ENCODE results near the gene PNPLA1. TPM values are rescaled to one million over a fixed set of nuclear protein-coding genes. Genes with fewer than 3 reads are reported as not detected.
"Not testable (repeated sequence)": the region's sequence is repeated elsewhere in the genome, so short reads cannot be mapped to it uniquely, and the experiment has no call there.

Gene PNPLA1
- total and polyA plus RNA-seq, 4 experiments from 2014 or later: 0.42 TPM; not detected in 3

GRCh38 chr6:36336208-36336710 lies 66.4 kb downstream of the PNPLA1 start:
- POLR2A ChIA-PET (ENCODE audit: partially characterized antibody): interaction anchor here (0.7 kb wide), 1 partner anchor 309 kb away, joined by 4 read pairs; no protein-coding TSS in a partner anchor
- Mint-ChIP-seq H3K27me3 (peaks cover 27 to 30% of the 10 kb centered on the region in 2 donors), H3K4me3 (no peak overlapping the region), H3K36me3 (no peaks in the 10 kb centered on the region), H3K4me1 (peaks cover 9 to 41% (median 16%) of the 10 kb centered on the region in 4 donors), H3K9me3 (no peaks in the 10 kb centered on the region), H3K27ac (no peak overlapping the region)
- intact Hi-C loops (cut with micrococcal nuclease): no loop called here
- no peak overlapping the region for H3K27ac ChIP-seq (ENCODE audit: low read depth, low read length)
- no peak for DNase-seq
- peaks cover 12% of the 10 kb centered on the region for H3K27me3 ChIP-seq (ENCODE audit: insufficient read depth, low read length)
- no peak overlapping the region for H3K4me3 ChIP-seq (ENCODE audit: low read length in 2 of 2)
- H3K9me3 ChIP-seq (ENCODE audit: control insufficient read depth in 1 of 2, low read length in 2 of 2): no peaks in the 10 kb centered on the region
- no peaks in the 10 kb centered on the region for H3K36me3 ChIP-seq (ENCODE audit: insufficient read depth, low read length)
- CTCF ChIA-PET (ENCODE audit: partially characterized antibody): interaction anchor here (0.9 to 1.2 kb wide), 2 partner anchors 27 to 34 kb away, joined by 3 to 4 read pairs; no protein-coding TSS in a partner anchor
- H3K4me1 ChIP-seq (ENCODE audit: insufficient read depth, low read length): peaks cover 20% of the 10 kb centered on the region

DNA sequence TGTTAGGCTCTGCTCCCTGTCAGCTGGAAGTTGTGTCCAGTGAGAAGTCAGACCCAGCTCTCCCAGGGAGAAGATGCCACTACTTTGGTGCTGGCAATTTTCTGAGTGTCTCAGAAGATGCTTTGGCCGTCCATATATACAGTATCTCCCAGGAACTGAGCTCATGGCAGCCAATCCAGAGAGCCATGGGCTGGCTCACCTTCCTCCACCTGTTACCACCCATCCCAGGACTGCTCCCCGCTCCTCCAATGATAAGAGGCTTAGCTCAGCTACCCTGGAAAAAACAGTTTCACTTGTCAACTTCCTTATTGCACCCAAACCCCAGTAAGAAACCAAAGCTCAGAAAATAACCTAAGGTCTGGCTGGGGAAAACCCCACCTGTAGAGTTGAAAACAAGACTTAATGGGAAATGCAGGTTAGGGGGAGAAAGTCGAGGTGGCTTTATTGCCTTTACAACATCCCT lies 67.0 kb downstream of the PNPLA1 start, which contains the start of gene BNIP5:
TSS of gene BNIP5 (minus strand) at position 110 of the 463 bp plus-strand sequence. CDS start 6,198 bp downstream, outside the sequence.
- Mint-ChIP-seq H3K4me1 (peaks cover 9 to 41% (median 16%) of the 10 kb centered on the region in 4 donors), H3K27ac (peak within 1 kb of the TSS in 6 of 7 donors; percentile 10 to 83 (median 46)), H3K9me3 (no peaks in the 10 kb centered on the region), H3K27me3 (peaks cover 27 to 30% of the 10 kb centered on the region in 2 donors), H3K4me3 (peak within 1 kb of the TSS in 4 of 8 donors; percentile 4 to 51 (median 48)), H3K36me3 (no peaks in the 10 kb centered on the region)
- peaks cover 20% of the 10 kb centered on the region for H3K4me1 ChIP-seq (ENCODE audit: insufficient read depth, low read length)
- no peaks in the 10 kb centered on the region for H3K9me3 ChIP-seq (ENCODE audit: control insufficient read depth in 1 of 2, low read length in 2 of 2)
- H3K27me3 ChIP-seq (ENCODE audit: insufficient read depth, low read length): peaks cover 12% of the 10 kb centered on the region
- H3K36me3 ChIP-seq (ENCODE audit: insufficient read depth, low read length): no peaks in the 10 kb centered on the region
- H3K4me3 ChIP-seq (ENCODE audit: low read length in 2 of 2): no peak within 1 kb of the TSS
- POLR2A ChIA-PET (ENCODE audit: partially characterized antibody): interaction anchor here (0.7 kb wide), 1 partner anchor 310 kb away, joined by 4 read pairs; no protein-coding TSS in a partner anchor
- H3K27ac ChIP-seq (ENCODE audit: low read depth, low read length): no peak within 1 kb of the TSS
- intact Hi-C loops (cut with micrococcal nuclease): no loop called here
- CTCF ChIA-PET (ENCODE audit: partially characterized antibody): interaction anchor here (0.9 to 1.2 kb wide), 3 partner anchors 21 to 35 kb away, joined by 3 to 4 read pairs (median 3); no protein-coding TSS in a partner anchor
- DNase-seq: peak; percentile 8 to 46 (median 19)

- Histone ChIP-seq H3K27me3 (ENCODE audit: insufficient read depth, low read length) (peaks cover 12% of the 10 kb centered on the region), H3K4me1 (ENCODE audit: insufficient read depth, low read length) (peaks cover 20% of the 10 kb centered on the region), H3K9me3 (ENCODE audit: control insufficient read depth in 1 of 2, low read length in 2 of 2) (no peaks in the 10 kb centered on the region), H3K36me3 (ENCODE audit: insufficient read depth, low read length) (no peaks in the 10 kb centered on the region), H3K27ac (ENCODE audit: low read depth, low read length) (no peak overlapping the region), H3K4me3 (ENCODE audit: low read length in 2 of 2) (no peak overlapping the region)
- H3K9me3 Mint-ChIP-seq: no peaks in the 10 kb centered on the region
- intact Hi-C loops (cut with micrococcal nuclease): no loop called here
- peaks cover 9 to 41% (median 14%) of the 10 kb centered on the region in 4 donors for H3K4me1 Mint-ChIP-seq
- POLR2A ChIA-PET (ENCODE audit: partially characterized antibody): no interaction called here
- peak overlapping the region in 1 of 7 donors; percentile 67 for H3K27ac Mint-ChIP-seq
- peaks cover 23 to 24% of the 10 kb centered on the region in 2 donors for H3K27me3 Mint-ChIP-seq
- no peak overlapping the region for H3K4me3 Mint-ChIP-seq
- DNase-seq: no peak
- CTCF ChIA-PET (ENCODE audit: partially characterized antibody): interaction anchor here (0.7 to 1.2 kb wide), 2 partner anchors 20 to 118 kb away, joined by 3 read pairs; no protein-coding TSS in a partner anchor
- no peaks in the 10 kb centered on the region for H3K36me3 Mint-ChIP-seq
These were observed 68.0 kb downstream of the PNPLA1 start for GRCh38 chr6:36337814-36338213.

DNA sequence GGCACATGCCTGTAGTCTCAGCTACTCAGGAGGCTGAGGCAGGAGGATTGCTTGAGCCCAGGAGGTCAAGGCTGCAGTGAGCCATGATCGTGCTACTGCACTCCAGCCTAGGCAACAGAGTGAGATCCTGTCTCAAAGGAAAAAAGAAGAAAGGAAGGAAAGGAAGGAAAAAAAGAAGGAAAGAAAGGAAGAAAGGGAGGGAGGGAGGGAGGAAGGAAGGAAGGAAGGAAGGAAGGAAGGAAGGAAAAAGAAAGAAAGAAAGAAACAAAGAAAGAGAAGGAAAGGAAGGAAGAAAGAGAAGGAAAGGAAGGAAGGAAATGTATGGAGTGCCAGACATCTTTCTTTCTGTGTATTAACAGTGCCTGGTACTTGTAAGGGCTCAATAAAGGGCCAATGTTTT lies 68.4 kb downstream of the PNPLA1 start:
- H3K4me3 Mint-ChIP-seq; H3K4me3 ChIP-seq (ENCODE audit: low read length in 2 of 2); H3K9me3 ChIP-seq (ENCODE audit: control insufficient read depth in 1 of 2, low read length in 2 of 2); H3K36me3 Mint-ChIP-seq; H3K27ac ChIP-seq (ENCODE audit: low read depth, low read length); DNase-seq; H3K36me3 ChIP-seq (ENCODE audit: insufficient read depth, low read length); POLR2A ChIA-PET (ENCODE audit: partially characterized antibody); H3K9me3 Mint-ChIP-seq; intact Hi-C loops (cut with micrococcal nuclease): not testable (repeated sequence)
- CTCF ChIA-PET (ENCODE audit: partially characterized antibody): interaction anchor here (0.7 kb wide), 1 partner anchor 118 kb away, joined by 3 read pairs; no protein-coding TSS in a partner anchor
- Histone ChIP-seq H3K4me1 (ENCODE audit: insufficient read depth, low read length) (peaks cover 20% of the 10 kb centered on the region), H3K27me3 (ENCODE audit: insufficient read depth, low read length) (peaks cover 12% of the 10 kb centered on the region)
- H3K27ac Mint-ChIP-seq: peak overlapping the region in 1 of 7 donors; percentile 63
- H3K4me1 Mint-ChIP-seq: peaks cover 9 to 41% (median 14%) of the 10 kb centered on the region in 4 donors
- H3K27me3 Mint-ChIP-seq: peaks cover 20% of the 10 kb centered on the region in 2 donors

GRCh38 chr6:36339146-36339545 lies 69.3 kb downstream of the PNPLA1 start:
- no peaks in the 10 kb centered on the region for H3K36me3 Mint-ChIP-seq
- peaks cover 19 to 20% of the 10 kb centered on the region in 2 donors for H3K27me3 Mint-ChIP-seq
- Histone ChIP-seq H3K27me3 (ENCODE audit: insufficient read depth, low read length) (peaks cover 10% of the 10 kb centered on the region), H3K36me3 (ENCODE audit: insufficient read depth, low read length) (no peaks in the 10 kb centered on the region), H3K27ac (ENCODE audit: low read depth, low read length) (no peak overlapping the region), H3K9me3 (ENCODE audit: control insufficient read depth in 1 of 2, low read length in 2 of 2) (no peaks in the 10 kb centered on the region), H3K4me1 (ENCODE audit: insufficient read depth, low read length) (peaks cover 20% of the 10 kb centered on the region), H3K4me3 (ENCODE audit: low read length in 2 of 2) (no peak overlapping the region)
- no peak overlapping the region for H3K27ac Mint-ChIP-seq
- peaks cover 9 to 41% (median 14%) of the 10 kb centered on the region in 4 donors for H3K4me1 Mint-ChIP-seq
- intact Hi-C loops (cut with micrococcal nuclease): no loop called here
- ChIA-PET CTCF (ENCODE audit: partially characterized antibody) (interaction anchor here (2.8 kb wide), 1 partner anchor 20 kb away, joined by 36 read pairs; no protein-coding TSS in a partner anchor), POLR2A (ENCODE audit: partially characterized antibody) (no interaction called here)
- no peaks in the 10 kb centered on the region for H3K9me3 Mint-ChIP-seq
- no peak for DNase-seq
- no peak overlapping the region for H3K4me3 Mint-ChIP-seq

DNA sequence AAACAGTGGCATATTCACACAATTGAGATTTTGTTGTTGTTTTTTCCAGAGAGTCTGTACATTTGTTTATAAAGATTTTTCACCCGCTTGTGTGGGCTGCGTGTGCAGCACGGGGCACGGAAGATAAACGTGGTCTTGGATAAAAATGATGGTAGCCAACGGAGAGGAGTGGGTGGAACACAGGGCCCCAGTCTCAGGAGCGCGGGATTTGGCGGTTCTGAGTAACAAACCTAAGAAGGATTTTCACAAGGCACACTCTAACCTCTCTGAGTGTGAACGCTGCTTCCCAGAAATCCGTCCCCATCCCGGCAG lies 70.4 kb downstream of the PNPLA1 start:
- CTCF ChIA-PET (ENCODE audit: partially characterized antibody): interaction anchor here (0.6 to 3.6 kb wide), 15 partner anchors 10 to 352 kb away, joined by 3 to 36 read pairs (median 5); partner anchors contain the start of gene MAPK14

More for the DNA sequence above, 70.4 kb downstream of the PNPLA1 start:
- no peaks in the 10 kb centered on the region for H3K9me3 Mint-ChIP-seq
- H3K36me3 Mint-ChIP-seq: no peaks in the 10 kb centered on the region
- Histone ChIP-seq H3K27me3 (ENCODE audit: insufficient read depth, low read length) (peaks cover 7% of the 10 kb centered on the region), H3K9me3 (ENCODE audit: control insufficient read depth in 1 of 2, low read length in 2 of 2) (no peaks in the 10 kb centered on the region), H3K4me1 (ENCODE audit: insufficient read depth, low read length) (peaks cover 20% of the 10 kb centered on the region), H3K36me3 (ENCODE audit: insufficient read depth, low read length) (no peaks in the 10 kb centered on the region), H3K27ac (ENCODE audit: low read depth, low read length) (no peak overlapping the region), H3K4me3 (ENCODE audit: low read length in 2 of 2) (no peak overlapping the region)
- intact Hi-C loops (cut with micrococcal nuclease): no loop called here
- no peak for DNase-seq
- peak overlapping the region in 1 of 7 donors; percentile 60 for H3K27ac Mint-ChIP-seq
- peaks cover 10 to 12% of the 10 kb centered on the region in 2 donors for H3K27me3 Mint-ChIP-seq
- peak overlapping the region in 3 of 8 donors; percentile 7 to 85 (median 78) for H3K4me3 Mint-ChIP-seq
- peaks cover 9 to 35% (median 14%) of the 10 kb centered on the region in 4 donors for H3K4me1 Mint-ChIP-seq
- POLR2A ChIA-PET (ENCODE audit: partially characterized antibody): no interaction called here
